GM23338 (cell line): ENCODE measurements around the gene CHST11. TPM values are rescaled to one million over a fixed set of nuclear protein-coding genes. Genes with fewer than 3 reads are reported as not detected.

Experiments
- ATAC-seq: fragments of 200-7000 bp; cut with Tn5 transposase; 3 replicates; pipeline ENCODE4 v1.9.1; 2020
- DNase-seq: peaks from one replicate; pipeline ENCODE4 v3.0.0-alpha.2; 2015; ENCODE audit warnings: low spot score
- H2AFZ ChIP-seq: fragments of 200-600 bp; sonication (generic); 2 replicates; pipeline ENCODE4 v1.8.0; 2016; ENCODE audit warnings: antibody characterized with exemption, mild to moderate bottlenecking, moderate library complexity
- H3F3A ChIP-seq: fragments of 200-600 bp; sonication (generic); replicated peaks from 2 replicates; pipeline ENCODE4 v1.8.0; 2017; ENCODE audit warnings: antibody characterized with exemption, mixed run types, low read depth
- H3K27ac ChIP-seq: fragments of 200-600 bp; sonication (generic); 2 replicates; pipeline ENCODE4 v1.6.1; 2016; ENCODE audit warnings: low read depth
- H3K27me3 ChIP-seq: fragments of 200-600 bp; sonication (generic); 2 replicates; pipeline ENCODE4 v1.8.0; 2016; ENCODE audit warnings: mild to moderate bottlenecking, mixed run types, moderate library complexity; ENCODE audit not compliant: insufficient read depth
- H3K36me3 ChIP-seq: fragments of 200-600 bp; sonication (generic); 2 replicates; pipeline ENCODE4 v1.8.0; 2016; ENCODE audit warnings: mild to moderate bottlenecking; ENCODE audit not compliant: insufficient read depth
- H3K4me1 ChIP-seq: fragments of 200-600 bp; sonication (generic); 2 replicates; pipeline ENCODE4 v1.8.0; 2016; ENCODE audit warnings: mild to moderate bottlenecking, moderate library complexity; ENCODE audit not compliant: insufficient read depth
- H3K4me2 ChIP-seq: fragments of 200-600 bp; sonication (generic); 2 replicates; pipeline ENCODE4 v1.7.1; 2017; ENCODE audit warnings: mixed run types
- H3K4me3 ChIP-seq: fragments of 200-600 bp; sonication (generic); 2 replicates; pipeline ENCODE4 v1.6.1; 2016; ENCODE audit warnings: mixed run types
- H3K79me2 ChIP-seq: fragments of 200-600 bp; sonication (generic); replicated peaks from 2 replicates; pipeline ENCODE4 v1.8.0; 2017; ENCODE audit warnings: mild to moderate bottlenecking; ENCODE audit not compliant: insufficient read depth
- H3K9me2 ChIP-seq: fragments of 200-600 bp; sonication (generic); 2 replicates; pipeline ENCODE4 v1.8.0; 2017; ENCODE audit not compliant: insufficient read depth
- H4K20me1 ChIP-seq: fragments of 200-600 bp; sonication (generic); replicated peaks from 2 replicates; pipeline ENCODE4 v1.8.0; 2017; ENCODE audit warnings: mild to moderate bottlenecking; ENCODE audit not compliant: insufficient read depth
- H3K27ac Mint-ChIP-seq: 2 replicates; pipeline ENCODE4 v1.8.0; 2020; ENCODE audit warnings: inconsistent platforms, mild to moderate bottlenecking, moderate library complexity, mixed read lengths
- H3K27me3 Mint-ChIP-seq: 3 replicates; pipeline ENCODE4 v1.8.0; 2022; ENCODE audit warnings: low read depth, mild to moderate bottlenecking, moderate library complexity, mixed read lengths, inconsistent platforms; ENCODE audit not compliant: insufficient read depth, poor library complexity
- H3K36me3 Mint-ChIP-seq: 3 replicates; pipeline ENCODE4 v1.8.0; 2021; ENCODE audit warnings: low read depth, mild to moderate bottlenecking, inconsistent platforms, moderate library complexity, mixed read lengths
- H3K4me1 Mint-ChIP-seq: 3 replicates; pipeline ENCODE4 v1.8.0; 2020; ENCODE audit warnings: mild to moderate bottlenecking, inconsistent platforms, mixed read lengths
- H3K4me3 Mint-ChIP-seq: 3 replicates; pipeline ENCODE4 v1.8.0; 2021; ENCODE audit warnings: moderate library complexity, mild to moderate bottlenecking, inconsistent platforms, mixed read lengths
- H3K9me3 Mint-ChIP-seq: 3 replicates; pipeline ENCODE4 v1.8.0; 2020; ENCODE audit warnings: moderate library complexity, mild to moderate bottlenecking, inconsistent platforms, mixed read lengths
- ZNF462 ChIP-seq: fragments of 250-450 bp; sonication (Bioruptor Pico); IDR thresholded peaks from 2 replicates; pipeline ENCODE4 v1.5.0; 2020; ENCODE audit warnings: mild to moderate bottlenecking, moderate library complexity
- polyA plus RNA-seq: library from polyadenylated mRNA; unstranded; fragments of >200 nt; fragmentation: Nextera tagmentation; extraction: Ambion mirVana; gene quantifications from 2 replicates; pipeline ENCODE4 v1.2.1, GENCODE V29; 2016
- total RNA-seq: library from RNA; depleted of rRNA; stranded (reverse); fragments of >200 nt; shearing (Covaris generic); gene quantifications from 2 replicates; pipeline ENCODE4 v1.2.3, GENCODE V29; 2014
- TF ChIP-seq, protein P1 (sequence below): IDR thresholded peaks from one replicate; pipeline ENCODE4 v1.6.1; 2018; ENCODE audit warnings: antibody characterized with exemption; ENCODE audit not compliant: unreplicated experiment

Gene CHST11
- total and polyA plus RNA-seq, 2 experiments from 2014 or later: 7.7 to 25.7 TPM

DNA sequence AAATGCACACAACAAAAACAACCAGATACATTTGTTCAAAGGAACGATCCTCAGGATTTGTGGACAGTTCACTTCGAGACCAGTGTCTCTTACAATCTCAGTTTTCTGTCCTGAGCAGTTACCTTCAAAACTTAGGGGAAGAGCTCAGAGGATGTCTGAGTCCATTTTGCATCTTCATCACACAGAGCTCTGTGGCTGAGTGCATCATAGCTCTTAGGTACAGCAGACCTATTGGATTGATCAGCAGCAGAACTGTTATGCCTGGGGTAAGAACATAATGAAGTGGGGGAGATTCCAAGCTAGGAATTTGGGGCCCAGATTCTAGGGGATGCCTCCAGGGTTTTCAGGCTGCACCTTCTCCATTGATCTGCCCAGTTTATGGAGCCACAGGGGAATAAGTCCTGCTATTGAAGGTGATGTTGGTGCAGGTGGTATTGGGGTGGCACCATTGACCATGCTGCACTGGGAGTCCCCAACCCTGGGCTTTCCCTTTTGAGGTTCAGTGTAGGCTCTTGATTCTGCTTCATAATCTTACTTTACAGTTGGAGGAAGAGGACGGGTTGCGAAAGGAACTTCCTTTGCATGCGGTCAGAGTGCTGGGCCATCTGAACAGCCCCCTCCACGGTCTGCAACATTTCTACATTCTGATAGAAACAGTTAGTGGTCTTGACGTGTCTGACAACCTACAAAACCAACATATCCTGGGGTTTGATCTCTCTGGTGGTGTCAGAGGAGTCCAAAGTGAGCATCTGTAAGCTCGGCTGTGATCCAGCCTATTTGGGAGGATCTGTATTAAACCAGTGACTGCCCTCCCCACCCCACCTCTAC is 112.8 kb downstream of the CHST11 start (continued):
- TF ChIP-seq ZNF462 (CRISPR knock-in tag): no peak

DNA sequence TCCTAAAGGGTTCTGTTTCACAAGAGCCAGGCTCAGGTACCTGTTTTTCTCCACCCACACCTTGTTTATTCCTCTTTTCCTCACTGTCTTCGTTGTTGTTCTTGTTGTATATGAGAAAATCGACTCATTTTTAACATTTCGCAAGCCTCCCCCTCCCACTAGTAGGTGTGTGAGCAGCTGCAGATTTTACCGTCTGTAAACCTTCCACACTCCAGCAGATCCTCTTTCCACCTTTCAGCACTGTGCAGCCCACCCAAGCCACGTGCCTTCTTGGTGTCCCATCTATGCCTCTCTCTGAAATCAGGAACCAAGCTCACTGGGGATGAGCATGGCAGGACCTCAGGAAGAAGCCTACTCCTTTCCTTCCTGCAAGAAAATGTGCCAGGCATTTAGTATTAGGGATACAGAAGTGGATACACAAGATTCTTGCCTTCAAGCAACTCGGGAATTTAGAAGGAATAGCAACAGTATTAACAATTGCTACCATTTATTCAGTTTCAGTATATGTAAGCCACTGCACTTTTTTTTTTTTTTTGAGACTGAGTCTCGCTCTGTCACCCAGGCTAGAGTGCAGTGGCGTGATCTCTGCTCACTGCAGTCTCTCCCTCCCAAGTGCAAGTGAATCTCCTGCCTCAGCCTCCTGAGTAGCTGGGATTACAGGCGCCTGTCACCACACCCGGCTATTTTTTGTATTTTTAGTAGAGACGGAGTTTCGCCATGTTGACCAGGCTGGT is 113.6 kb downstream of the CHST11 start:
- H3K36me3 ChIP-seq: no peaks in the 10 kb centered on the region
- no peaks in the 10 kb centered on the region for H3K79me2 ChIP-seq
- Mint-ChIP-seq H3K27ac (no peak overlapping the region), H3K4me1 (peaks cover 2% of the 10 kb centered on the region; the same call in 1 of the 3 replicates), H3K4me3 (no peak overlapping the region), H3K27me3 (peaks cover 4% of the 10 kb centered on the region), H3K36me3 (peaks cover 4% of the 10 kb centered on the region; the same call in 2 of the 3 replicates), H3K9me3 (no peaks in the 10 kb centered on the region)
- H3K4me1 ChIP-seq: no peaks in the 10 kb centered on the region
- no peak overlapping the region for H3K27ac ChIP-seq
- no peak overlapping the region for H2AFZ ChIP-seq
- no peak for DNase-seq
- no peaks in the 10 kb centered on the region for H3K9me2 ChIP-seq
- ATAC-seq: no peak
- H3K4me3 ChIP-seq: no peak overlapping the region
- no peak overlapping the region for H3K4me2 ChIP-seq
- H4K20me1 ChIP-seq: no peaks in the 10 kb centered on the region; the same call in none of the 2 replicates
- no peaks in the 10 kb centered on the region for H3K27me3 ChIP-seq
- H3F3A ChIP-seq: no peaks in the 10 kb centered on the region
- TF ChIP-seq ZNF462 (CRISPR knock-in tag): no peak
- TF ChIP-seq, protein P1, sequence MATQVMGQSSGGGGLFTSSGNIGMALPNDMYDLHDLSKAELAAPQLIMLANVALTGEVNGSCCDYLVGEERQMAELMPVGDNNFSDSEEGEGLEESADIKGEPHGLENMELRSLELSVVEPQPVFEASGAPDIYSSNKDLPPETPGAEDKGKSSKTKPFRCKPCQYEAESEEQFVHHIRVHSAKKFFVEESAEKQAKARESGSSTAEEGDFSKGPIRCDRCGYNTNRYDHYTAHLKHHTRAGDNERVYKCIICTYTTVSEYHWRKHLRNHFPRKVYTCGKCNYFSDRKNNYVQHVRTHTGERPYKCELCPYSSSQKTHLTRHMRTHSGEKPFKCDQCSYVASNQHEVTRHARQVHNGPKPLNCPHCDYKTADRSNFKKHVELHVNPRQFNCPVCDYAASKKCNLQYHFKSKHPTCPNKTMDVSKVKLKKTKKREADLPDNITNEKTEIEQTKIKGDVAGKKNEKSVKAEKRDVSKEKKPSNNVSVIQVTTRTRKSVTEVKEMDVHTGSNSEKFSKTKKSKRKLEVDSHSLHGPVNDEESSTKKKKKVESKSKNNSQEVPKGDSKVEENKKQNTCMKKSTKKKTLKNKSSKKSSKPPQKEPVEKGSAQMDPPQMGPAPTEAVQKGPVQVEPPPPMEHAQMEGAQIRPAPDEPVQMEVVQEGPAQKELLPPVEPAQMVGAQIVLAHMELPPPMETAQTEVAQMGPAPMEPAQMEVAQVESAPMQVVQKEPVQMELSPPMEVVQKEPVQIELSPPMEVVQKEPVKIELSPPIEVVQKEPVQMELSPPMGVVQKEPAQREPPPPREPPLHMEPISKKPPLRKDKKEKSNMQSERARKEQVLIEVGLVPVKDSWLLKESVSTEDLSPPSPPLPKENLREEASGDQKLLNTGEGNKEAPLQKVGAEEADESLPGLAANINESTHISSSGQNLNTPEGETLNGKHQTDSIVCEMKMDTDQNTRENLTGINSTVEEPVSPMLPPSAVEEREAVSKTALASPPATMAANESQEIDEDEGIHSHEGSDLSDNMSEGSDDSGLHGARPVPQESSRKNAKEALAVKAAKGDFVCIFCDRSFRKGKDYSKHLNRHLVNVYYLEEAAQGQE: no peak
